IMR-90 (cell line): ENCODE data around the gene NPBWR2. TPM values are rescaled to one million over a fixed set of nuclear protein-coding genes. Genes with fewer than 3 reads are reported as not detected.

ENCODE experiments used
- ATAC-seq: fragments of 200-7000 bp; cut with Tn5 transposase; 2 replicates; pipeline ENCODE4 v1.9.1; 2020; ENCODE audit warnings: low read depth, mild to moderate bottlenecking, moderate library complexity
- BruUV-seq: library from RNA; stranded (reverse); fragments of 400-500 nt; replicated peaks from 2 replicates; lab custom pipeline; 2021; lab: Mats Ljungman, UMichigan
- CTCF ChIA-PET: fragments of 300-600 bp; formaldehyde crosslinking; extraction: SDS; loops from one replicate; lab custom pipeline; 2021; ENCODE audit warnings: antibody characterized with exemption; lab: Yijun Ruan, JAX
- POLR2A ChIA-PET: fragments of 300-600 bp; sonication (Branson Sonifier 250); formaldehyde crosslinking; loops from one replicate; lab custom pipeline; 2022; ENCODE audit warnings: antibody characterized with exemption; ENCODE audit not compliant: unreplicated experiment; lab: Charles Lee
- DNase-seq: peaks from one replicate; pipeline ENCODE4 v3.0.0; 2013
- H2AFZ ChIP-seq: replicated peaks from 2 replicates; pipeline ENCODE3; 2013; ENCODE audit warnings: low read length, mild to moderate bottlenecking; ENCODE audit not compliant: poor library complexity
- H2AK5ac ChIP-seq: 2 replicates; pipeline ENCODE4 v1.6.1; 2013; ENCODE audit warnings: low read depth, low read length, inconsistent platforms
- H2AK9ac ChIP-seq: replicated peaks from 2 replicates; pipeline ENCODE3; 2013; ENCODE audit warnings: mild to moderate bottlenecking, low read depth, low read length, moderate library complexity; ENCODE audit not compliant: poor library complexity
- H2BK120ac ChIP-seq: 2 replicates; pipeline ENCODE4 v1.6.1; 2013; ENCODE audit warnings: low read depth, low read length, inconsistent platforms
- H2BK15ac ChIP-seq: 3 replicates; pipeline ENCODE4 v1.6.1; 2013; ENCODE audit warnings: low read depth, low read length, inconsistent platforms
- H2BK20ac ChIP-seq: 2 replicates; pipeline ENCODE4 v1.6.1; 2013; ENCODE audit warnings: low read depth, mild to moderate bottlenecking, inconsistent platforms, low read length, moderate library complexity
- H2BK5ac ChIP-seq: 2 replicates; pipeline ENCODE4 v1.6.1; 2013; ENCODE audit warnings: mild to moderate bottlenecking, low read depth, low read length, inconsistent platforms; ENCODE audit not compliant: poor library complexity, severe bottlenecking
- H3K14ac ChIP-seq: replicated peaks from 2 replicates; pipeline ENCODE4 v1.6.1; 2013; ENCODE audit warnings: low read depth, low read length, inconsistent platforms
- H3K18ac ChIP-seq: 2 replicates; pipeline ENCODE4 v1.6.1; 2013; ENCODE audit warnings: low read depth, low read length, control low read depth
- H3K23ac ChIP-seq: 2 replicates; pipeline ENCODE4 v1.6.1; 2013; ENCODE audit warnings: low read depth, low read length, inconsistent platforms
- H3K27ac ChIP-seq: 2 replicates; pipeline ENCODE4 v1.5.1; 2013; ENCODE audit warnings: mild to moderate bottlenecking, control low read depth, low read length; ENCODE audit not compliant: insufficient read depth
- H3K27me3 ChIP-seq: 2 replicates; pipeline ENCODE4 v1.6.1; 2013; ENCODE audit warnings: low read length; ENCODE audit not compliant: control insufficient read depth, insufficient read depth
- H3K36me3 ChIP-seq: 2 replicates; pipeline ENCODE4 v1.6.1; 2013; ENCODE audit warnings: low read length, mixed read lengths; ENCODE audit not compliant: control insufficient read depth, insufficient read depth
- H3K4ac ChIP-seq: 2 replicates; pipeline ENCODE4 v1.6.1; 2013; ENCODE audit warnings: low read depth, low read length, inconsistent platforms
- H3K4me1 ChIP-seq: 2 replicates; pipeline ENCODE4 v1.6.1; 2013; ENCODE audit warnings: low read length, mixed read lengths; ENCODE audit not compliant: control insufficient read depth, insufficient read depth
- H3K4me2 ChIP-seq: 2 replicates; pipeline ENCODE4 v1.6.1; 2013; ENCODE audit warnings: low read depth, mild to moderate bottlenecking, control low read depth, low read length, moderate library complexity
- H3K4me3 ChIP-seq: 2 replicates; pipeline ENCODE4 v1.5.1; 2013; ENCODE audit warnings: low read depth, mild to moderate bottlenecking, control low read depth, low read length, moderate library complexity; ENCODE audit not compliant: insufficient read depth
- H3K56ac ChIP-seq: 2 replicates; pipeline ENCODE4 v1.6.1; 2013; ENCODE audit warnings: low read length, inconsistent platforms; ENCODE audit not compliant: insufficient read depth; ENCODE audit errors: extremely low read depth
- H3K79me1 ChIP-seq, 2 experiments: 2 replicates each; pipeline ENCODE4 v1.6.1; 2013; ENCODE audit warnings: low read length in 2 of 2, inconsistent platforms in 1 of 2, low read depth in 1 of 2
- H3K9ac ChIP-seq: 2 replicates; pipeline ENCODE4 v1.6.1; 2013; ENCODE audit warnings: low read depth, low read length, control low read depth
- H3K9me1 ChIP-seq: 2 replicates; pipeline ENCODE4 v1.6.1; 2013; ENCODE audit warnings: low read length, inconsistent platforms; ENCODE audit not compliant: insufficient read depth
- H3K9me3 ChIP-seq: 2 replicates; pipeline ENCODE4 v1.6.1; 2013; ENCODE audit warnings: low read length; ENCODE audit not compliant: control insufficient read depth, insufficient read depth
- H4K20me1 ChIP-seq: 2 replicates; pipeline ENCODE4 v1.6.1; 2013; ENCODE audit warnings: low read length, inconsistent platforms; ENCODE audit not compliant: insufficient read depth
- H4K5ac ChIP-seq: 2 replicates; pipeline ENCODE4 v1.6.1; 2013; ENCODE audit warnings: mild to moderate bottlenecking, low read depth, low read length, control low read depth
- H4K8ac ChIP-seq, 2 experiments: 2 replicates each; pipeline ENCODE4 v1.6.1; 2013; ENCODE audit warnings: low read depth in 2 of 2, low read length in 2 of 2, control low read depth in 1 of 2, inconsistent platforms in 1 of 2
- H4K91ac ChIP-seq: 2 replicates; pipeline ENCODE4 v1.6.1; 2013; ENCODE audit warnings: low read depth, low read length, inconsistent platforms; ENCODE audit not compliant: insufficient read depth
- FOS ChIP-seq: fragments of 150-350 bp; IDR thresholded peaks from 2 replicates; pipeline ENCODE4 v1.6.1; 2016; ENCODE audit warnings: low read depth, low read length
- POLR2A ChIP-seq: IDR thresholded peaks from 2 replicates; pipeline ENCODE4 v1.6.1; 2012; ENCODE audit warnings: mild to moderate bottlenecking, low read depth, low read length
- WGBS, 2 experiments: methylation state at CpG; one replicate each; pipeline versions ENCODE4 v1.1.5 to v1.1.7; 2013; ENCODE audit warnings: missing lambda C conversion rate in 2 of 2; ENCODE audit not compliant: insufficient read length in 1 of 2; ENCODE audit errors: extremely low coverage in 2 of 2; 5-methylcytosine and 5-hydroxymethylcytosine counted together
- dilution Hi-C: fragments of 300-500 bp; cut with HindIII; formaldehyde crosslinking; loops from one replicate; pipeline ENCODE4 v1.14.3; 2018; ENCODE audit warnings: low sequenced_read_pairs; ENCODE audit not compliant: unreplicated experiment
- in situ Hi-C: fragments of 300-500 bp; cut with MboI; formaldehyde crosslinking; loops from 3 replicates; pipeline ENCODE4 v1.14.3; 2019; ENCODE audit warnings: low sequenced_read_pairs, inconsistent platforms, mixed read lengths
- intact Hi-C: fragments of 100-400 bp; cut with micrococcal nuclease; formaldehyde crosslinking; loops from 2 replicates; pipeline ENCODE4 v1.10.0; 2022
- polyA plus RNA-seq, 3 experiments: library from polyadenylated mRNA; depleted of rRNA; stranded (reverse); fragments of >200 nt; gene quantifications; 2 replicates each; pipeline ENCODE4 v1.2.3, GENCODE V29; 2012; ENCODE audit warnings: low replicate concordance in 1 of 3
- total RNA-seq: library from RNA; depleted of rRNA; stranded (reverse); fragments of >200 nt; gene quantifications from 2 replicates; pipeline ENCODE4 v1.2.3, GENCODE V29; 2012
- TF ChIP-seq, protein P1 (sequence below): fragments of 150-350 bp; IDR thresholded peaks from 2 replicates; pipeline ENCODE4 v1.6.1; 2016; ENCODE audit warnings: low read depth, mild to moderate bottlenecking, low read length, moderate library complexity, borderline replicate concordance

Gene NPBWR2
- total and polyA plus RNA-seq, 2 of the 4 experiments (the other 2 are of a cell fraction): not detected

GRCh38 chr20:64074963-64075362, 32.4 kb downstream of the NPBWR2 start:
- Histone ChIP-seq H3K9me3 (no peaks in the 10 kb centered on the region), H3K4ac (no peak overlapping the region), H3K56ac (no peak overlapping the region), H4K91ac (no peak overlapping the region), H3K18ac (no peak overlapping the region), H4K20me1 (no peaks in the 10 kb centered on the region; the same call in none of the 2 replicates), H2BK5ac (no peak overlapping the region), H3K27ac (no peak overlapping the region), H2BK20ac (no peak overlapping the region), H3K4me3 (no peak overlapping the region), H3K4me1 (peaks cover 11% of the 10 kb centered on the region), H3K23ac (no peak overlapping the region), H2AFZ (no peak overlapping the region), H3K36me3 (peaks cover 26% of the 10 kb centered on the region; the same call in 1 of the 2 replicates), H2AK5ac (no peak overlapping the region), H4K8ac (no peak overlapping the region), H2AK9ac (no peak overlapping the region), H3K9me1 (no peaks in the 10 kb centered on the region), H3K9ac (no peak overlapping the region), H3K4me2 (no peak overlapping the region), H3K79me1 (peaks cover 6 to 8% of the 10 kb centered on the region in 2 experiments; a peak in 3 of 4 replicates), H4K5ac (no peak overlapping the region), H3K27me3 (no peaks in the 10 kb centered on the region), H2BK15ac (no peak overlapping the region), H2BK120ac (no peak overlapping the region), H3K14ac (no peak overlapping the region)
- intact Hi-C loops (no loop called here), dilution Hi-C loops (no loop called here), in situ Hi-C loops (no loop called here)
- CTCF ChIA-PET: no interaction called here
- DNase-seq (no peak), ATAC-seq (no peak)
- POLR2A ChIA-PET: no interaction called here
- BruUV-seq: no TSS peak
- TF ChIP-seq FOS: no peak
- TF ChIP-seq POLR2A: no peak
- TF ChIP-seq, protein P1, sequence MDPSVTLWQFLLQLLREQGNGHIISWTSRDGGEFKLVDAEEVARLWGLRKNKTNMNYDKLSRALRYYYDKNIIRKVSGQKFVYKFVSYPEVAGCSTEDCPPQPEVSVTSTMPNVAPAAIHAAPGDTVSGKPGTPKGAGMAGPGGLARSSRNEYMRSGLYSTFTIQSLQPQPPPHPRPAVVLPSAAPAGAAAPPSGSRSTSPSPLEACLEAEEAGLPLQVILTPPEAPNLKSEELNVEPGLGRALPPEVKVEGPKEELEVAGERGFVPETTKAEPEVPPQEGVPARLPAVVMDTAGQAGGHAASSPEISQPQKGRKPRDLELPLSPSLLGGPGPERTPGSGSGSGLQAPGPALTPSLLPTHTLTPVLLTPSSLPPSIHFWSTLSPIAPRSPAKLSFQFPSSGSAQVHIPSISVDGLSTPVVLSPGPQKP: no peak
- 86% methylated on average over 6 of the region's 8 CpGs; no CpG with 5 or more reads in 1 of the 2 experiments for WGBS, 2 experiments
